BE2C (cell line): ENCODE measurements around the gene SH3GLB2.

ENCODE experiments used
- DNase-seq: peaks from one replicate; pipeline ENCODE4 v3.0.0-alpha.2; 2020
- H3K27me3 ChIP-seq: fragments of 250-450 bp; sonication (Bioruptor Pico); 2 replicates; pipeline ENCODE4 v1.5.1; 2020; ENCODE audit warnings: mild to moderate bottlenecking
- H3K36me3 ChIP-seq: fragments of 250-450 bp; sonication (Bioruptor Pico); 2 replicates; pipeline ENCODE4 v1.5.1; 2020; ENCODE audit warnings: mild to moderate bottlenecking
- H3K4me1 ChIP-seq: fragments of 250-450 bp; sonication (Bioruptor Pico); 2 replicates; pipeline ENCODE4 v1.5.1; 2020
- H3K4me3 ChIP-seq: 2 replicates; pipeline ENCODE4 v1.5.1; 2011; ENCODE audit warnings: low read depth, low read length
- H3K9me3 ChIP-seq: fragments of 250-450 bp; sonication (Bioruptor Pico); 2 replicates; pipeline ENCODE4 v1.5.1; 2020
- CTCF ChIP-seq: IDR thresholded peaks from 2 replicates; pipeline ENCODE4 v1.5.1; 2012; ENCODE audit warnings: mild to moderate bottlenecking, low read depth, low read length

The SH3GLB2 gene

GRCh38 chr9:129027224-129027684 lies 877 bp downstream of the SH3GLB2 start:
- H3K9me3 ChIP-seq = no peaks in the 10 kb centered on the region
- peaks cover 14% of the 10 kb centered on the region for H3K4me1 ChIP-seq
- no peak for DNase-seq

GRCh38 chr9:129026442-129027223 lies 1.5 kb downstream of the SH3GLB2 start:
- peak; percentile 79 for DNase-seq
- Histone ChIP-seq H3K27me3 (no peaks in the 10 kb centered on the region), H3K36me3 (no peaks in the 10 kb centered on the region), H3K4me3 (peak overlapping the region; percentile 77), H3K9me3 (no peaks in the 10 kb centered on the region), H3K4me1 (peaks cover 14% of the 10 kb centered on the region)
- TF ChIP-seq CTCF = no peak

More at GRCh38 chr9:129027224-129027684, 877 bp downstream of the SH3GLB2 start:
- no peak for TF ChIP-seq CTCF
- Histone ChIP-seq H3K4me3 (peak overlapping the region; percentile 77), H3K36me3 (no peaks in the 10 kb centered on the region), H3K27me3 (no peaks in the 10 kb centered on the region)

- 0 out of 2 replicates have a peak overlapping the region, but pooled peaks have one; percentile 11 for H3K4me3 ChIP-seq
- peaks cover 17% of the 10 kb centered on the region for H3K4me1 ChIP-seq
- no peak for TF ChIP-seq CTCF
- 0 out of 2 replicates have a peak, but pooled peaks cover 5% of the 10 kb centered on the region for H3K36me3 ChIP-seq
- no peaks in the 10 kb centered on the region for H3K9me3 ChIP-seq
- H3K27me3 ChIP-seq = no peaks in the 10 kb centered on the region
- no peak for DNase-seq
Observed at GRCh38 chr9:129023908-129024233, 4.3 kb downstream of the SH3GLB2 start.

- TF ChIP-seq CTCF = no peak
- H3K4me1 ChIP-seq = peaks cover 17% of the 10 kb centered on the region
Observed at GRCh38 chr9:129023036-129023907, 4.9 kb downstream of the SH3GLB2 start.

GRCh38 chr9:129022037-129022436 lies 6.1 kb downstream of the SH3GLB2 start:
- Histone ChIP-seq H3K36me3 (0 out of 2 replicates have a peak, but pooled peaks cover 5% of the 10 kb centered on the region), H3K4me3 (no peak overlapping the region)
- no peak for DNase-seq

More at GRCh38 chr9:129023036-129023907, 4.9 kb downstream of the SH3GLB2 start:
- peak; percentile 93 for DNase-seq
- Histone ChIP-seq H3K27me3 (no peaks in the 10 kb centered on the region), H3K9me3 (no peaks in the 10 kb centered on the region), H3K4me3 (0 out of 2 replicates have a peak overlapping the region, but pooled peaks have one; percentile 11), H3K36me3 (0 out of 2 replicates have a peak, but pooled peaks cover 5% of the 10 kb centered on the region)

More at GRCh38 chr9:129022037-129022436, 6.1 kb downstream of the SH3GLB2 start:
- Histone ChIP-seq H3K4me1 (peaks cover 17% of the 10 kb centered on the region), H3K9me3 (no peaks in the 10 kb centered on the region), H3K27me3 (no peaks in the 10 kb centered on the region)
- TF ChIP-seq CTCF = no peak
